IMR-90 (cell line): ENCODE results near the gene RMND5B. TPM values are rescaled to one million over a fixed set of nuclear protein-coding genes. Genes with fewer than 3 reads are reported as not detected.
A peak's percentile ranks its signal among the peaks of the same experiment; 100 is the strongest.

Source experiments
- ATAC-seq: fragments of 200-7000 bp; cut with Tn5 transposase; 2 replicates; pipeline ENCODE4 v1.9.1; 2020; ENCODE audit warnings: low read depth, mild to moderate bottlenecking, moderate library complexity
- BruUV-seq: library from RNA; stranded (reverse); fragments of 400-500 nt; replicated peaks from 2 replicates; lab custom pipeline; 2021; lab: Mats Ljungman, UMichigan
- CTCF ChIA-PET: fragments of 300-600 bp; formaldehyde crosslinking; extraction: SDS; loops from one replicate; lab custom pipeline; 2021; ENCODE audit warnings: antibody characterized with exemption; lab: Yijun Ruan, JAX
- POLR2A ChIA-PET: fragments of 300-600 bp; sonication (Branson Sonifier 250); formaldehyde crosslinking; loops from one replicate; lab custom pipeline; 2022; ENCODE audit warnings: antibody characterized with exemption; ENCODE audit not compliant: unreplicated experiment; lab: Charles Lee
- DNase-seq: peaks from one replicate; pipeline ENCODE4 v3.0.0; 2013
- H2AFZ ChIP-seq: replicated peaks from 2 replicates; pipeline ENCODE3; 2013; ENCODE audit warnings: low read length, mild to moderate bottlenecking; ENCODE audit not compliant: poor library complexity
- H2AK5ac ChIP-seq: 2 replicates; pipeline ENCODE4 v1.6.1; 2013; ENCODE audit warnings: low read depth, low read length, inconsistent platforms
- H2AK9ac ChIP-seq: replicated peaks from 2 replicates; pipeline ENCODE3; 2013; ENCODE audit warnings: mild to moderate bottlenecking, low read depth, low read length, moderate library complexity; ENCODE audit not compliant: poor library complexity
- H2BK120ac ChIP-seq: 2 replicates; pipeline ENCODE4 v1.6.1; 2013; ENCODE audit warnings: low read depth, low read length, inconsistent platforms
- H2BK15ac ChIP-seq: 3 replicates; pipeline ENCODE4 v1.6.1; 2013; ENCODE audit warnings: low read depth, low read length, inconsistent platforms
- H2BK20ac ChIP-seq: 2 replicates; pipeline ENCODE4 v1.6.1; 2013; ENCODE audit warnings: low read depth, mild to moderate bottlenecking, inconsistent platforms, low read length, moderate library complexity
- H2BK5ac ChIP-seq: 2 replicates; pipeline ENCODE4 v1.6.1; 2013; ENCODE audit warnings: mild to moderate bottlenecking, low read depth, low read length, inconsistent platforms; ENCODE audit not compliant: poor library complexity, severe bottlenecking
- H3K14ac ChIP-seq: replicated peaks from 2 replicates; pipeline ENCODE4 v1.6.1; 2013; ENCODE audit warnings: low read depth, low read length, inconsistent platforms
- H3K18ac ChIP-seq: 2 replicates; pipeline ENCODE4 v1.6.1; 2013; ENCODE audit warnings: low read depth, low read length, control low read depth
- H3K23ac ChIP-seq: 2 replicates; pipeline ENCODE4 v1.6.1; 2013; ENCODE audit warnings: low read depth, low read length, inconsistent platforms
- H3K27ac ChIP-seq: 2 replicates; pipeline ENCODE4 v1.5.1; 2013; ENCODE audit warnings: mild to moderate bottlenecking, control low read depth, low read length; ENCODE audit not compliant: insufficient read depth
- H3K27me3 ChIP-seq: 2 replicates; pipeline ENCODE4 v1.6.1; 2013; ENCODE audit warnings: low read length; ENCODE audit not compliant: control insufficient read depth, insufficient read depth
- H3K36me3 ChIP-seq: 2 replicates; pipeline ENCODE4 v1.6.1; 2013; ENCODE audit warnings: low read length, mixed read lengths; ENCODE audit not compliant: control insufficient read depth, insufficient read depth
- H3K4ac ChIP-seq: 2 replicates; pipeline ENCODE4 v1.6.1; 2013; ENCODE audit warnings: low read depth, low read length, inconsistent platforms
- H3K4me1 ChIP-seq: 2 replicates; pipeline ENCODE4 v1.6.1; 2013; ENCODE audit warnings: low read length, mixed read lengths; ENCODE audit not compliant: control insufficient read depth, insufficient read depth
- H3K4me2 ChIP-seq: 2 replicates; pipeline ENCODE4 v1.6.1; 2013; ENCODE audit warnings: low read depth, mild to moderate bottlenecking, control low read depth, low read length, moderate library complexity
- H3K4me3 ChIP-seq: 2 replicates; pipeline ENCODE4 v1.5.1; 2013; ENCODE audit warnings: low read depth, mild to moderate bottlenecking, control low read depth, low read length, moderate library complexity; ENCODE audit not compliant: insufficient read depth
- H3K56ac ChIP-seq: 2 replicates; pipeline ENCODE4 v1.6.1; 2013; ENCODE audit warnings: low read length, inconsistent platforms; ENCODE audit not compliant: insufficient read depth; ENCODE audit errors: extremely low read depth
- H3K79me1 ChIP-seq, 2 experiments: 2 replicates each; pipeline ENCODE4 v1.6.1; 2013; ENCODE audit warnings: low read length in 2 of 2, inconsistent platforms in 1 of 2, low read depth in 1 of 2
- H3K9ac ChIP-seq: 2 replicates; pipeline ENCODE4 v1.6.1; 2013; ENCODE audit warnings: low read depth, low read length, control low read depth
- H3K9me1 ChIP-seq: 2 replicates; pipeline ENCODE4 v1.6.1; 2013; ENCODE audit warnings: low read length, inconsistent platforms; ENCODE audit not compliant: insufficient read depth
- H3K9me3 ChIP-seq: 2 replicates; pipeline ENCODE4 v1.6.1; 2013; ENCODE audit warnings: low read length; ENCODE audit not compliant: control insufficient read depth, insufficient read depth
- H4K20me1 ChIP-seq: 2 replicates; pipeline ENCODE4 v1.6.1; 2013; ENCODE audit warnings: low read length, inconsistent platforms; ENCODE audit not compliant: insufficient read depth
- H4K5ac ChIP-seq: 2 replicates; pipeline ENCODE4 v1.6.1; 2013; ENCODE audit warnings: mild to moderate bottlenecking, low read depth, low read length, control low read depth
- H4K8ac ChIP-seq, 2 experiments: 2 replicates each; pipeline ENCODE4 v1.6.1; 2013; ENCODE audit warnings: low read depth in 2 of 2, low read length in 2 of 2, control low read depth in 1 of 2, inconsistent platforms in 1 of 2
- H4K91ac ChIP-seq: 2 replicates; pipeline ENCODE4 v1.6.1; 2013; ENCODE audit warnings: low read depth, low read length, inconsistent platforms; ENCODE audit not compliant: insufficient read depth
- BHLHE40 ChIP-seq: fragments of 150-350 bp; IDR thresholded peaks from 2 replicates; pipeline ENCODE4 v1.6.1; 2016; ENCODE audit warnings: mild to moderate bottlenecking, low read depth, low read length
- CHD1 ChIP-seq: IDR thresholded peaks from 2 replicates; pipeline ENCODE4 v1.6.1; 2012; ENCODE audit warnings: low read depth, low read length, improper control_type of control experiment
- FOS ChIP-seq: fragments of 150-350 bp; IDR thresholded peaks from 2 replicates; pipeline ENCODE4 v1.6.1; 2016; ENCODE audit warnings: low read depth, low read length
- MAZ ChIP-seq: IDR thresholded peaks from 2 replicates; pipeline ENCODE4 v1.6.1; 2012; ENCODE audit warnings: low read depth, mild to moderate bottlenecking, low read length, improper control_type of control experiment, moderate library complexity, borderline replicate concordance
- NFE2L2 ChIP-seq: fragments of 150-350 bp; IDR thresholded peaks from 2 replicates; pipeline ENCODE4 v1.6.1; 2016; ENCODE audit warnings: low read depth, mild to moderate bottlenecking, low read length
- POLR2A ChIP-seq: IDR thresholded peaks from 2 replicates; pipeline ENCODE4 v1.6.1; 2012; ENCODE audit warnings: mild to moderate bottlenecking, low read depth, low read length
- SMC3 ChIP-seq: fragments of 150-350 bp; IDR thresholded peaks from 2 replicates; pipeline ENCODE4 v1.6.1; 2016; ENCODE audit warnings: low read depth, mild to moderate bottlenecking, antibody characterized with exemption, low read length, moderate library complexity
- WGBS, 2 experiments: methylation state at CpG; one replicate each; pipeline versions ENCODE4 v1.1.5 to v1.1.7; 2013; ENCODE audit warnings: missing lambda C conversion rate in 2 of 2; ENCODE audit not compliant: insufficient read length in 1 of 2; ENCODE audit errors: extremely low coverage in 2 of 2; 5-methylcytosine and 5-hydroxymethylcytosine counted together
- dilution Hi-C: fragments of 300-500 bp; cut with HindIII; formaldehyde crosslinking; loops from one replicate; pipeline ENCODE4 v1.14.3; 2018; ENCODE audit warnings: low sequenced_read_pairs; ENCODE audit not compliant: unreplicated experiment
- in situ Hi-C: fragments of 300-500 bp; cut with MboI; formaldehyde crosslinking; loops from 3 replicates; pipeline ENCODE4 v1.14.3; 2019; ENCODE audit warnings: low sequenced_read_pairs, inconsistent platforms, mixed read lengths
- intact Hi-C: fragments of 100-400 bp; cut with micrococcal nuclease; formaldehyde crosslinking; loops from 2 replicates; pipeline ENCODE4 v1.10.0; 2022
- polyA plus RNA-seq, 3 experiments: library from polyadenylated mRNA; depleted of rRNA; stranded (reverse); fragments of >200 nt; gene quantifications; 2 replicates each; pipeline ENCODE4 v1.2.3, GENCODE V29; 2012; ENCODE audit warnings: low replicate concordance in 1 of 3
- total RNA-seq: library from RNA; depleted of rRNA; stranded (reverse); fragments of >200 nt; gene quantifications from 2 replicates; pipeline ENCODE4 v1.2.3, GENCODE V29; 2012
- TF ChIP-seq, protein P1 (sequence below): fragments of 150-350 bp; IDR thresholded peaks from 2 replicates; pipeline ENCODE4 v1.6.1; 2017; ENCODE audit warnings: mild to moderate bottlenecking, antibody characterized with exemption, low read length, low read depth

RMND5B gene
- total and polyA plus RNA-seq, 2 of the 4 experiments (the other 2 are of a cell fraction) = 14.0 to 19.5 TPM

DNA sequence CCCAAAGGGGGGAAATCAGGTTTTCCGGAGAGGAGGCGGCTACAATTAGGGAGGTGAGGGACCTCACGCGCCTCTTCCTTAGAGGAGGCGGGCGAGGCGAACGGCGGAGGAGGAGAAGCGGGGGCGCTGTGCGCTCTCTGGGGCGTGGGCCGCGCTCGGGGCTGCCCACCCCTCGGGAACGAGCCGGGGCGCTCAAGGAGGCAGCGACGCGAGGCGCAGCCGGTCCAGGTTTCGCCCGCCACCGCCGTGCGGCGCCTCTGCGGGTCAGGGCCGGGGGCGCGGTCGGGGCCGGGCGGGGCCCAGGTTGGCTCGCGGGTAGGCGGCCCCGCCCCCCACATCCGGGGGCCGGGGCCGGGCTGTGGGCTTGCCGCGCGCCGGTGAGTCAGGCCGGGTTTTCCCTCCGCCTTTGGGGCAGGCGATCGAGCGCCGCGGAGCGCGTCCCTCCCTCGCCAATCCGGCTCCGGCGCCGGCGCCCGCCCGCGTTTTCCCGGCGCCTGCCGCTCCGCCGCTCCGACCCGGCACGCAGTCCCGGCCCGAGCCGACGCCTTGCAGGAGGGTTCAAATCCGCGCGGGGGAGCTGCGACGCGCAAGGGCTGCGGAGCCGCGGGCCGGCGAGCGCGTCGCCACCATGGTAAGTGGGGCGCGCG, 17.6 kb upstream of the RMND5B start, which contains the start of gene N4BP3:
Gene N4BP3 (plus strand): TSS at position 392 of the 647 bp plus-strand sequence. CDS start 6,052 bp downstream, outside the sequence.
- H4K8ac ChIP-seq = no peak within 1 kb of the TSS
- no peaks in the 10 kb centered on the region for H3K36me3 ChIP-seq
- no peaks in the 10 kb centered on the region for H3K79me1 ChIP-seq
- DNase-seq (peak; percentile 44), ATAC-seq (peak; percentile 66)
- H3K4me3 ChIP-seq = peak within 1 kb of the TSS; percentile 20; the same call in 1 of the 2 replicates
- no peak within 1 kb of the TSS for H3K14ac ChIP-seq
- H2BK120ac ChIP-seq = no peak within 1 kb of the TSS
- H2AFZ ChIP-seq = peak within 1 kb of the TSS; percentile 79
- H4K91ac ChIP-seq = no peak within 1 kb of the TSS
- ChIA-PET POLR2A (no interaction called here), CTCF (no interaction called here)
- no peak within 1 kb of the TSS for H2BK15ac ChIP-seq
- H3K4me1 ChIP-seq = no peaks in the 10 kb centered on the region; the same call in 1 of the 2 replicates
- H2BK20ac ChIP-seq = no peak within 1 kb of the TSS
- no peak within 1 kb of the TSS for H2BK5ac ChIP-seq
- H2AK5ac ChIP-seq = no peak within 1 kb of the TSS; the same call in 1 of the 2 replicates
- H3K23ac ChIP-seq = no peak within 1 kb of the TSS
- dilution Hi-C loops = no loop called here
- H3K4ac ChIP-seq = no peak within 1 kb of the TSS
- WGBS, 2 experiments = 1% methylated on average over 34 of the region's 96 CpGs; no CpG with 5 or more reads in 1 of the 2 experiments
- no peak within 1 kb of the TSS for H3K27ac ChIP-seq
- H2AK9ac ChIP-seq = peak within 1 kb of the TSS; percentile 52
- H3K4me2 ChIP-seq = peak within 1 kb of the TSS; percentile 75; the same call in 1 of the 2 replicates
- no peaks in the 10 kb centered on the region for H3K9me3 ChIP-seq
- no peak within 1 kb of the TSS for H3K56ac ChIP-seq
- H3K27me3 ChIP-seq = peaks cover 55% of the 10 kb centered on the region
- no peak within 1 kb of the TSS for H3K9ac ChIP-seq
- H4K5ac ChIP-seq = no peak within 1 kb of the TSS
- no peaks in the 10 kb centered on the region for H3K9me1 ChIP-seq
- no peaks in the 10 kb centered on the region for H4K20me1 ChIP-seq
- H3K18ac ChIP-seq = no peak within 1 kb of the TSS
- intact Hi-C loops = no loop called here
- TF ChIP-seq, protein P1, sequence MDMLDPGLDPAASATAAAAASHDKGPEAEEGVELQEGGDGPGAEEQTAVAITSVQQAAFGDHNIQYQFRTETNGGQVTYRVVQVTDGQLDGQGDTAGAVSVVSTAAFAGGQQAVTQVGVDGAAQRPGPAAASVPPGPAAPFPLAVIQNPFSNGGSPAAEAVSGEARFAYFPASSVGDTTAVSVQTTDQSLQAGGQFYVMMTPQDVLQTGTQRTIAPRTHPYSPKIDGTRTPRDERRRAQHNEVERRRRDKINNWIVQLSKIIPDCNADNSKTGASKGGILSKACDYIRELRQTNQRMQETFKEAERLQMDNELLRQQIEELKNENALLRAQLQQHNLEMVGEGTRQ = no peak
- no peak for TF ChIP-seq CHD1
- no peak for TF ChIP-seq SMC3
- TF ChIP-seq BHLHE40 = no peak
- TF ChIP-seq POLR2A = no peak
- no peak for TF ChIP-seq FOS
- TF ChIP-seq NFE2L2 = no peak
- TF ChIP-seq MAZ = no peak
- in situ Hi-C loops = no loop called here
- BruUV-seq = no TSS peak
